Stimulated activated CD8-positive, alpha-beta memory T cell treated with anti-CD3 and anti-CD28 coated beads, Interleukin-7, amount 100 ng/mL, for 1 hour (primary cell): ENCODE measurements around the gene SLC39A5.
"Not testable (repeated sequence)": the region's sequence is repeated elsewhere in the genome, so short reads cannot be mapped to it uniquely, and the experiment has no call there.

ENCODE experiments used
- DNase-seq, 2 donors: peaks; one replicate each; pipeline ENCODE4 v3.0.0-alpha.2; 2020; ENCODE audit warnings: low read depth in 2 of 2

The SLC39A5 gene

GRCh38 chr12:56278905-56279304 is 49.1 kb downstream of the SLC39A5 start:
- no peak for DNase-seq

- DNase-seq = no peak
Measured at GRCh38 chr12:56280849-56281248, 51.0 kb downstream of the SLC39A5 start.

GRCh38 chr12:56282030-56282429 is 52.2 kb downstream of the SLC39A5 start:
- DNase-seq = no peak

- DNase-seq = no peak
Measured at GRCh38 chr12:56282579-56282978, 52.7 kb downstream of the SLC39A5 start.

- DNase-seq = not testable (repeated sequence)
Measured at GRCh38 chr12:56284263-56284662, 54.4 kb downstream of the SLC39A5 start.

GRCh38 chr12:56286044-56286830 is 56.4 kb downstream of the SLC39A5 start:
- no peak for DNase-seq
